NCI-H2171 treated with DMSO at 0.1 percent for 48 hours (cell line): ENCODE results near the gene DNAH9.

Source experiments
- DNase-seq: peaks from one replicate; lab custom pipeline; 2025; lab: John Stamatoyannopoulos, UW

The DNAH9 gene

GRCh38 chr17:11848330-11848729, 250.1 kb downstream of the DNAH9 start:
- DNase-seq: no peak

GRCh38 chr17:11852231-11852630, 254.0 kb downstream of the DNAH9 start:
- no peak for DNase-seq

- no peak for DNase-seq
Observed at GRCh38 chr17:11852912-11853311, 254.6 kb downstream of the DNAH9 start.

- no peak for DNase-seq
Observed at GRCh38 chr17:11853321-11854151, 255.3 kb downstream of the DNAH9 start.

- DNase-seq: no peak
Observed at GRCh38 chr17:11855306-11855705, 257.0 kb downstream of the DNAH9 start.

- no peak for DNase-seq
Observed at GRCh38 chr17:11857006-11857405, 258.7 kb downstream of the DNAH9 start.

GRCh38 chr17:11869680-11870394, 271.6 kb downstream of the DNAH9 start:
- no peak for DNase-seq

- no peak for DNase-seq
Observed at GRCh38 chr17:11871773-11872172, 273.5 kb downstream of the DNAH9 start.

GRCh38 chr17:11874756-11875155, 276.5 kb downstream of the DNAH9 start:
- no peak for DNase-seq

GRCh38 chr17:11880714-11881113, 282.4 kb downstream of the DNAH9 start:
- peak; percentile 38 for DNase-seq

GRCh38 chr17:11882716-11883115, 284.4 kb downstream of the DNAH9 start:
- no peak for DNase-seq

- DNase-seq: no peak
Observed at GRCh38 chr17:11885051-11885450, 286.8 kb downstream of the DNAH9 start.

GRCh38 chr17:11889266-11889665, 291.0 kb downstream of the DNAH9 start:
- no peak for DNase-seq

GRCh38 chr17:11893862-11894261, 295.6 kb downstream of the DNAH9 start:
- no peak for DNase-seq

GRCh38 chr17:11896199-11896598, 297.9 kb downstream of the DNAH9 start:
- no peak for DNase-seq

GRCh38 chr17:11898526-11899235, 300.4 kb downstream of the DNAH9 start:
- no peak for DNase-seq

GRCh38 chr17:11899537-11899942, 301.3 kb downstream of the DNAH9 start:
- no peak for DNase-seq

GRCh38 chr17:11900041-11900476, 301.8 kb downstream of the DNAH9 start:
- DNase-seq: no peak

GRCh38 chr17:11900655-11901054, 302.4 kb downstream of the DNAH9 start:
- no peak for DNase-seq

- no peak for DNase-seq
Observed at GRCh38 chr17:11901931-11902330, 303.7 kb downstream of the DNAH9 start.

GRCh38 chr17:11908711-11909146, 310.5 kb downstream of the DNAH9 start:
- no peak for DNase-seq

GRCh38 chr17:11909348-11909747, 311.1 kb downstream of the DNAH9 start:
- no peak for DNase-seq

- no peak for DNase-seq
Observed at GRCh38 chr17:11916091-11916490, 317.8 kb downstream of the DNAH9 start.
